HL-60/S4 (cell line): ENCODE data around the gene COPE.
"Not testable (repeated sequence)": the region's sequence is repeated elsewhere in the genome, so short reads cannot be mapped to it uniquely, and the experiment has no call there.

Experiments
- in situ Hi-C: fragments of 300-500 bp; cut with MboI; formaldehyde crosslinking; loops from 2 replicates; pipeline ENCODE4 v1.14.3; 2022; ENCODE audit warnings: low sequenced_read_pairs

The COPE gene

DNA sequence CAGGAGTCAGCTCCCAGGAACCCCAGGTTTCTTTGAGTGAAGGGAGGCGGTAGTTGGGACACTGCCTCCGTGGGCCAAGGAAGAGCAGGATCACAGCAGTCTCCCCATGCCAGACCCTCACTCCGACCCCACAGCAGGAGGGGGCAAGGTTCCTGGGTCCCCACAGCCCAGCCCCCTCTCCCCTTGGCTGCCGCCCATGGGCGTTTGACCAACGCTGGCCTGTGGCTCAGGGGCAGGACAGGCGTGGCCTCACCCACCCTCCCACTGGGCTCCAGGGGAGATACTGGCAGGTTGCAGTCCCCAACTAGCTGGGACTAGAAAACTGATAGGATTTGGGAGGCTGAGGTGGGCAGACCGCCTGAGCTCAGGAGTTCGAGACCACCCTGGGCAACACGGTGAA, 9.2 kb downstream of the COPE start:
- in situ Hi-C loops, result no loop called here

- in situ Hi-C loops, result no loop called here
Measured at GRCh38 chr19:18908917-18909619, 10.1 kb downstream of the COPE start.

DNA sequence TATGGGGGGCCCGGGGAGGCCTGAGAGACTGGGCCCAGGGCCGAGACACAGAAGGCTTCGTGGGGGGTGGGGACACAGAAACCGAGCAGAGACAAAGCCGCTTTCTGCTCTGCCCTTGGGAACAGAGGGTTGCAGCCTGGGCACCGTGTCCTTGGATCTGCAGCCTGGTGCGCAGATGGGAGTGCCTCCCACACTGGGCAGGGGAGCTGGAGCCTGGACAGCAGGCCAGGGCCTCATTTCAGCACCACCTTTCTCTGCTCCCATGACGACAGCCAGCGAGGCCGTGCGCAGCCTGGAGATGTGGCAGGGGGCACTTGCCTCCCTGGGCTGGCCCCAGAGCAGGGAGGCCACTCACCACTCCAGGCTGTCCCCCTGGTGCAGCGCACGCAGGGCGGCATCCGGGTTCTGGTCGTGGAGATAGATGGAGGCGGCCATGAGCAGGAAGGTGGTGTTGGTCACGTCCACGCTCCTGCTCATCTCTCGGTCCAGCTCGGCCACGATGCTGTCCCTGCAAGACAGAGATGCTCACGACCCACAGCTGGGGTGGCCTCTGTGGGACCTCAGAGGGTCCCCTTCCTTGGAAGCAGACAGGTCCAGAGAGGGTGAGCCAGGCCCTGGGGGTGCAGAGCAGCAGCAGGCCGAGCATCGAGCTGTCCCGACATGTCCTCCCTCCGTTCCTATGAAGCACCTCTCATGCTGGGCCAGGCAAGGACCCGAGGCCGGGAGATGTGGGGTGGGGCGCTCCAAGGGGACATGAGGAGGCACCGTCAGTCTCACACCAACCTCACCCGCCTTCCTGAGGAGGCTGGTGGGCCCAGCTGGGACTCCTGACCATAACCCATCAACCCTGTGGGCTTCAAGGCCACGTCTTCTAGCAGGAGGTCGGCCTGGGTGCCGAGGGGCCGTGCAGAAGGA, 12.3 kb downstream of the COPE start:
- in situ Hi-C loops, result no loop called here

- in situ Hi-C loops, result no loop called here
Measured at GRCh38 chr19:18905513-18906236, 13.5 kb downstream of the COPE start.

DNA sequence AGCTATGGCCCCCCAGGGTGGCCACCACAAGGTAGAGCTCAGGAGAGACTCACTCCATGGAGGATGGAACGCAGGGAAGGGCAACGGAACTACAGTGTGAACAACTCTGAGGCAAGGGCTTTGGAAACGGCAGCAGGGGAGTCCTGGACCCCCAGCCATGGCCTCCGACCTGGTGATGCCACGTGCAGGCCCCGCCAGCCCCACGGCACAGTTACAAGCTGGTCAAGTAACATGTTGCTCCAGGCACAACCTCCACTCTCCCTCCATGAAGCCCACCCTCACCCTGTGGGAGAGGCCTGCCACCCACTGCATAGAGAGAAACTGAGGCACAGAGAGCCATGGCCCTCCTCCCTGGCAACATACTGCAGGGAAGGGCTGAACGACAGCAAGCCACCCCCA, 14.1 kb downstream of the COPE start:
- in situ Hi-C loops, result no loop called here

GRCh38 chr19:18904334-18905057, 14.7 kb downstream of the COPE start:
- in situ Hi-C loops, result no loop called here

DNA sequence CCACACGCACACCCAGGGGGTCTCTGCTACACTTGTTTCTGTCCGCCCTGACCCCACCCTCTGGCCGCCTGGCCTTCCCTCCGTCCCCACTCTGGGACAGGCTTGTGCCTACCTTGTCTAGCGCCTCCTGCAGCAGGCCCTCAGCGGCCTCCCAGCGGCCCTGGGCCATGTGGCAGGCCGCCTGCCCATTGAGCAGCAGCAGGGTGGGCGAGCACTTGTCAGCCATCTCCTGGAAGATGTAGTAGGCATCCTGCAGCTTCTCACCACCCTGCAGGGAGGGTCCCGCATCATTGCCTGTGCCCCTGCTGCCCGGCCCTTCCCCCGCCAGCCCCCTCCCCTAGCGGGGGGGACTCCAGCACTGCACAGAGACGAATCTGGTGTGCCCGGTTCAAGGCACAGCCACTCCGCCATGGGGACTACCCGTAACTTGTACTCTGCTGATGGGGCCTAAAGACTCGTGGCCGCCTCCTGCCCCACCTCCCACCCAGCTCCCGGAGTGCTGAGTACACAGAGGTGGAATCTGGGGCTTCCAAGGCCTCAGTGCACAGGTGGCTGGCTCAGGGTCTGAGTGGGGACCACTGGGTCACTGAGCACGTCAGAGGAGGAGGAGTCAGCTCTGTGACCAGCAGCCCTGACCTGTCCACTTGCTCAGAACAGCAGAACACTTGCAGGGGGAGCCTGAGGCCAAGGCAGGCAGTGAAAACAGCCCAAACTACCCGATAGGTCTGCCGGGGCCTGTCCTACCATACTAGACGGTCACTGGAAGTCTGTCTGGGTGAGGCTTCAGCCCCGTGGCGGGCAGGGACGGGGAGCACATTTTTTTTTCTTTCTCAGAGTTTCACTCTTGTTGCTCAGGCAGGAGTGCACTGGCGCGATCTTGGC, 15.8 kb downstream of the COPE start:
- in situ Hi-C loops, result no loop called here

DNA sequence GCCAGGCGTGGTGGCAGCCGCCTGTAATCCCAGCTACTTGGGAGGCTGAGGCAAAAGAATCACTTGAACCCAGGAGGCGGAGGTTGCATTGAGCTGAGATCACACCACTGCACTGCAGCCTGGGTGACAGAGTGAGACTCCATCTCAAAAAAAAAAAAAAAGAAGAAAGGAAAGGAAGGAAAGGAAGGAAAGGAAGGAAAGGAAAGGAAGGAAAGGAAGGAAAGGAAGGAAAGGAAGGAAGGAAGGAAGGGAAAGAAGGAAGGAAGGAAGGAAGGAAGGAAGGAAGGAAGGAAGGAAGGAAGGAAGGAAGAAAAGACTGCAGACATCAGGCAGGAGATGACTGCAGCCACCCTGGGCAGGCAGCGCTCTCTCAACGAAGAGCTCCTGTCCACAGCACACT, 16.7 kb downstream of the COPE start:
- in situ Hi-C loops, result not testable (repeated sequence)

DNA sequence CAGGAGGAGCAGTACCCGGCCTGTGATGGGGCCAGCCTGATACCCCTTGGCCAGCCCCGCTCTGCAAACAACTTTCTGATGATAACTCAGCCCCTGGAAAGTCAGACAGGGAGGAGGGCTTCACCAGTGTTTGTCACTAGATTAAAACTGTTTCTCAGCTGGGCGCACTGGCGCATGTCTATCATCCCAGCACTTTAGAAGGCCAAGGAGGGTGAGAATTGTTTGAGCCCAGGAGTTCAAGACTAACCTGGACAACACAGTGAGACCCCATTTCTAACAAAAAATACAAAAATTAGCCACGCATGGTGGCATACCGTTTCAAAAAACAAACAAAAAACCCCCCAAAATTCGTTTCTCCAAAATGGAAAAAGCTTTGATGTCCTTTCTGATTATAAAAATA, 17.7 kb downstream of the COPE start:
- in situ Hi-C loops, result no loop called here

- in situ Hi-C loops, result no loop called here
Measured at GRCh38 chr19:18900700-18901481, 18.3 kb downstream of the COPE start.

GRCh38 chr19:18899624-18900560, 19.3 kb downstream of the COPE start:
- in situ Hi-C loops, result no loop called here

DNA sequence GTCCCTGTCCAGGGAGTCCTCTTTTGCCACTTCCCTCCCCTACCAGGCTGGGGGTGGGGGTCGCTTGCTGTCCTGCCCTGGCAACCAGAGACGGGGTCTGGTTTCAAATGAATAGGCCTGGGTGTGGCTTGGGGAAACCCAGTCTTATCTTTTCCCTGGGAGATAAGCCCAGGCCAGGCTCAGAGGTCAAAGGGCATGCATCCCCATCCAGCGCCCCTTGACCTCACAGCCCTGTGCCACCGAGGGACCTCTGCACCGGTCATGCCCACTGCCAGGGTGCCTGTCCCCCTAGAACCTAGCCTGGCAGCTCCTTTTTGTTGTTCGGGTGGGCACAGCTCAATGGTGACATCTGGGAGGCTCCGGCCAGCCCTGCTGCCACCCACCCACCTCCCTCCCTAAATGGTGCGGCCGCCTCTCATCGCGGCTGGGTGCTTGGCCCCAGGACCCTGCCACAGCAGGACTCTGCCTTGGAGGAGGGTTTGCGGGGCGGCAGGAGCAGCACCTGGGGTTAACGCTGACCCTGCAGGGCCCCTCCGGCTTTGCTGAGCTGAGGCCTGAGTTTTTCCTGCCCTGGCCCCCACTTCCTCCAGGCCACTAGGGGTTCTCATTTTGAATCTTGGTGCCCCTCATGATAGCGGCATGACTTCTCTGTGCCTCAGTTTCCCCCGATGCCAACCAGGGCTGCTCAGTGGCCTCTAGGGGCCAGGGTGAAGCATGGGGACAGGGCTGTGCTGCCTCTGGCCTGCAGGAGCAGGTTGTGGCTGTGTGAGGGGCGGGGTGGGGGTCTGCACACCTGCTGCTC, 20.4 kb downstream of the COPE start:
- in situ Hi-C loops, result no loop called here

DNA sequence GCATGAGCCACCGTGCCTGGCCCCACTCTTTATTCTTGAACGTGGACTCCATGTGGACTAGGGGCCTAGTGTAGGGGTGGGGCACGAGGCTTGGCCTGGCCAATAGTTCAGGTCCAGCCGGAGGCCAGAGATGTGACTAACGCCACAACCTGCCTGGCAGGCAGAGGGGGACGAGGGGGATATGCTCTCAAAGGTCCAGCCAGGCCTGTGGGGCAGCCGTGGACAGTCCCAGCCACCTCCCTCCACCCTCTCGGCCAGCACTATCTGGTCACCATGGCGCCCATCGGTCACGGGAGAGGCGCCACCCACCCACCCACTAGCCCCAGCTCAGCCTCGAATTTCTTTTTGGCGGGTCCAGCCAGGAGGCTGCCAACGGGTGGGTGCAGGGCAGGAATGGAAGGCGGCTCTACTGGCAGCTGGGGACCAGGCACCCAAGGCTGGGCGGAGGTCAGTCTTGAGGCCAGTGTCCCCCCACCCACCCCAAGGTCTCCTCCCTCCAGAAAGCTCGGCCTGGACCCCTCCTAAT, 21.0 kb downstream of the COPE start:
- in situ Hi-C loops, result no loop called here

DNA sequence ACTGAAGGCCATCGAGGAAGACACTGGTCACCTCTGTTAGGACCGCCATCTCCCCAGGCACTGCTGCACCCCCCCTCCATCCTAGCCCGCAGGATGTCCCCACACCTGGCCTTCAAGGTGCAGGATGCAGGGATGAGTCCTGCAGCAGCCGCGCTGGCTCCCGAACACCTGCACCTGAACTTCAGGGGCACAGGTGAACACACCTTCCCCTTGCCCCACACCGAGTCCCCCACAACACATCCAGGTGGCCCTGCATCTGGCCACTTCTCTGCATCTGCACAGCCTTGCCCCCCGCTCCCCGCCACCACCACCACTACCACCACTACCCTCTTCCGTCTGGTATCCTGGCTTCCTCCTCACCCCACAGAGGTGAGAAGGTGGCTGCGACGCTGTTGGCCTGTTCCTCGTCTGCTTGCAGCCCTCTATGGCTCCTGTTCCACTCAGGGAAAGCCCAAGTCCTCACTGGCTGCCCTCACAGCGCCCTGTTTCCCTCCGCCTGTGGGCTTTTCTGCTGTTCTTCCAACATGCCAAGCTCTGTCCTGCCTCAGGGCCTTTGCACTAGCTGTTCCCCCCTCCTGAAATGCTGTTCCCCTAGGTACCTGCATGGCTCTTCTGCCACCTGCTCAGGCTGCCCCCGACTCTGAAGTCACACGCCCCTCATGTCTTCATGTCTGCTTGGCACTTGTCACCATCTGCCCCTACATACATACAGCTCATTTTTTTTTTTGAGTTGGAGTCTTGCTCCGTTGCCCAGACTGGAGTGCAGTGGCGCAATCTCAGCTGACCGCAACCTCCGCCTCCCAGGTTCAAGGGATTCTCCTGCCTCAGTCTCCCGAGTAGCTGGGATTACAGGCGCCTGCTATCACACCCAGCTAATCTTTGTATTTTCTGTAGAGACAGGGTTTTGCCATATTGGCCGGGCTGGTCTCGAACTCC, 21.8 kb downstream of the COPE start:
- in situ Hi-C loops, result no loop called here

DNA sequence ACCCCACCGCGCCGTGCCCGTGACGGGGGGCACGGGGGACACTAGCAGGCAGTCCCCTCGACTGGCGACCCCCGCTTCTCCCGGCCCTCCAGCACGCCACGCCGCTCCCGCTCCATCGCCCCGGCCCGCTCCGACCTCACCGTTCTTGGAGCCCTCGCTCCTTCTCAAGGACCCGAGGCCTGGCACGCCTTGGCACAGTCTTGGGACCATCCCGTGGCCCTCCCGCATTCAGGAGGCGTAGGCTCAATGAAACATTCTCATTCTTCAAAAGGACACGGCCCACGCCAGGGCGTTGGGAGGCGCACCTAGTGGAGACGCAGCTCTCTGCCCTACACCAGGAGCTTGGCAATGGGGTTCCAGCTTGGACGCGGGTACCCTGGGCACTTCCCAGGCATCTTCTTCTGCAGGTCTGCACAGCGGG, 22.8 kb downstream of the COPE start:
- in situ Hi-C loops, result no loop called here

DNA sequence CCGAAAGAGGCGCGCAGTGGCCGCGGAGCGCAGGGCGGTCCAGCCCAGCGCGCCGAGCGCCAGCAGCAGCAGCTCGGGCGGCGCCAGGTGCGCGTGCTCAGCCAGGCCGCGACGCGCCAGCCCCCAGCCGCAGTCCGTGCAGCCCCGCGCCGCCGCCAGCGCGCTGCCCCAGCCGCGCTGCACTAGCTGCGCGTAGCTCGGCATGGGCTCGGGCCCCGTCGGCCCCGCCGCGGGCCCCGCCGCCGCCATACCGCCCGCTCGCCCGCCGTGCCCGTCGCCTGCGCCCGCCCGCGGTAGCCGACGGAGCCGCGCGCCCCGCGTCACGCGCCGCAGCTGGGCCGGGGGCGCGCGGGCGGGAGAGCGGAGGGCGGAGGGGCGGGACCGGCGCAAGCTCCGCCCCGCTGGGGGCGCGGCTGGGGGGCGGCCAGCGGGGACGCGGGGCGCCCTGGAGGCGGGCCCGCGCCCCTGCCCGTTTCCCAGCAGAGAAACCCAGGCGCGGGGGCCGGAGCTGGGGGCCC, 23.3 kb downstream of the COPE start, which contains the start of gene CERS1:
CERS1 (minus strand) TSS at position 335 of the 518 bp plus-strand sequence; CDS start at position 249, 86 bp downstream.
- in situ Hi-C loops, result no loop called here
